Bladder microvascular endothelial cell (primary cell): ENCODE data around the gene TANC2. TPM values are rescaled to one million over a fixed set of nuclear protein-coding genes. Genes with fewer than 3 reads are reported as not detected.

ENCODE experiments used
- total RNA-seq: library from RNA; depleted of rRNA; stranded (reverse); fragments of >200 nt; gene quantifications from 2 replicates; pipeline ENCODE4 v1.2.3, GENCODE V29; 2014

Gene TANC2
- 9.7 and 131 TPM in 2 replicates for total RNA-seq

GRCh38 chr17:62965686-62966425 lies at the start of gene TANC2:
Gene TANC2 (plus strand): TSS chr17:62966235. CDS start chr17:63009560, 43,325 bp downstream.

Other genes starting within 250 kb of the TANC2 start
- not detected in 2 replicates for gene MARCHF10, start 157.9 kb upstream of the TANC2 start, total RNA-seq